BJ (cell line): Measurements from ENCODE around the gene ARL15. TPM values are rescaled to one million over a fixed set of nuclear protein-coding genes. Genes with fewer than 3 reads are reported as not detected.

ENCODE experiments used
- CTCF ChIA-PET: fragments of 350-600 bp; formaldehyde crosslinking; extraction: SDS; loops from one replicate; lab custom pipeline; 2021; ENCODE audit warnings: antibody characterized with exemption, inconsistent platforms; lab: Yijun Ruan, JAX
- POLR2A ChIA-PET: fragments of 300-600 bp; sonication (Branson Sonifier 250); formaldehyde crosslinking; extraction: SDS; loops from one replicate; lab custom pipeline; 2021; ENCODE audit warnings: antibody characterized with exemption; lab: Charles Lee
- DNase-seq: peaks from one replicate; pipeline ENCODE4 v3.0.0-alpha.2; 2011; ENCODE audit warnings: low read depth
- H3K27me3 ChIP-seq: 2 replicates; pipeline ENCODE4 v1.6.0; 2011; ENCODE audit warnings: low read length; ENCODE audit not compliant: control insufficient read depth, insufficient read depth
- H3K36me3 ChIP-seq: 2 replicates; pipeline ENCODE4 v1.5.1; 2011; ENCODE audit warnings: low read length; ENCODE audit not compliant: control insufficient read depth, insufficient read depth
- H3K4me3 ChIP-seq: 2 replicates; pipeline ENCODE4 v1.5.1; 2011; ENCODE audit warnings: low read depth, mild to moderate bottlenecking, control low read depth, low read length
- polyA plus RNA-seq: library from polyadenylated mRNA; depleted of rRNA; stranded (reverse); fragments of >200 nt; gene quantifications from 2 replicates; pipeline ENCODE4 v1.2.3, GENCODE V29; 2011
- TF ChIP-seq, protein P1 (sequence below): IDR thresholded peaks from 2 replicates; pipeline ENCODE4 v1.5.1; 2011; ENCODE audit warnings: low read depth, mild to moderate bottlenecking, control low read depth, inconsistent platforms, low read length, moderate library complexity; ENCODE audit not compliant: insufficient read depth

ARL15 gene
- polyA plus RNA-seq, 1 experiment: 11.9 TPM

DNA sequence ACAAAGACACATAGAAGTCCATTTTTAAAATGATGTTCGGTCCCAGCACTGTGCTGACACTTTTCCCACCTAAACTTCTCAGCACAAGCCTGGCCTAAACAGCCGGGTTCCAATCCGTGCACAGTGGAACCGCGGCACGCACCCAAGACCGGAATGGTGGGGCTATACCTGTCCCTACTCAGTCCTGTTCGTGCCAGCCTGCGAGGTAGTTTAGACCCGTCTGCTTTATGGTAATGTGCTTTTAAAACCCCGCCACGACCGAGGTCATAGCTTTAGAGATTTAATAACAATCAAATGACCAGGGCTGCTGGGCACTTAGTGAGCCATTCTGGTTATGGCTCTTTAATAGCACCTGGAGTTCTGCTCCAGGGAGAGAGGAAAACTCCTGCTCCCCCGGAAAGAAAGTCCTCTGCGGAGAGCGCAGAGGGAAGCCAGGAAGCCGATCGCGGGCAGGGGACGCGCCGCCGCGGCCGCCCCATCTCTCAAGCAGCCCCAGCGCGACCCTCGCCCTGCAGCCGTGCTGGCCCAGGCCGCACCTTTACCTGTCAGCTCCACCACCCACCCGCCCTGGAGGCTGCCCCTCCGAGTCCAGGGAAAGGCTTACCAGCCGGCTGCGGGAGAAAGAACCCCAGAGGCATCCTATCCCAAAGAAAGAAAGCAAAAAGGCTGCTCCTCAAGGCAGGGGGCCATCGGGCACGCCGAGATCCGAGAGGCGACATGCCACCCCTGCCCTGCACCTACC is 511 bp downstream of the ARL15 start:
- peak overlapping the region; percentile 91 for H3K4me3 ChIP-seq
- CTCF ChIA-PET: interaction anchor here (0.6 to 2.5 kb wide), 10 partner anchors 65 to 1066 kb away, joined by 3 to 12 read pairs (median 3); partner anchors contain the start of gene SNX18
- H3K27me3 ChIP-seq: no peaks in the 10 kb centered on the region
- POLR2A ChIA-PET: interaction anchor here (0.6 to 1.1 kb wide), 7 partner anchors 8 to 1050 kb away, joined by 3 to 8 read pairs (median 5); no protein-coding TSS in a partner anchor
- no peak for DNase-seq
- TF ChIP-seq, protein P1, sequence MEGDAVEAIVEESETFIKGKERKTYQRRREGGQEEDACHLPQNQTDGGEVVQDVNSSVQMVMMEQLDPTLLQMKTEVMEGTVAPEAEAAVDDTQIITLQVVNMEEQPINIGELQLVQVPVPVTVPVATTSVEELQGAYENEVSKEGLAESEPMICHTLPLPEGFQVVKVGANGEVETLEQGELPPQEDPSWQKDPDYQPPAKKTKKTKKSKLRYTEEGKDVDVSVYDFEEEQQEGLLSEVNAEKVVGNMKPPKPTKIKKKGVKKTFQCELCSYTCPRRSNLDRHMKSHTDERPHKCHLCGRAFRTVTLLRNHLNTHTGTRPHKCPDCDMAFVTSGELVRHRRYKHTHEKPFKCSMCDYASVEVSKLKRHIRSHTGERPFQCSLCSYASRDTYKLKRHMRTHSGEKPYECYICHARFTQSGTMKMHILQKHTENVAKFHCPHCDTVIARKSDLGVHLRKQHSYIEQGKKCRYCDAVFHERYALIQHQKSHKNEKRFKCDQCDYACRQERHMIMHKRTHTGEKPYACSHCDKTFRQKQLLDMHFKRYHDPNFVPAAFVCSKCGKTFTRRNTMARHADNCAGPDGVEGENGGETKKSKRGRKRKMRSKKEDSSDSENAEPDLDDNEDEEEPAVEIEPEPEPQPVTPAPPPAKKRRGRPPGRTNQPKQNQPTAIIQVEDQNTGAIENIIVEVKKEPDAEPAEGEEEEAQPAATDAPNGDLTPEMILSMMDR: no peak
- no peaks in the 10 kb centered on the region for H3K36me3 ChIP-seq

DNA sequence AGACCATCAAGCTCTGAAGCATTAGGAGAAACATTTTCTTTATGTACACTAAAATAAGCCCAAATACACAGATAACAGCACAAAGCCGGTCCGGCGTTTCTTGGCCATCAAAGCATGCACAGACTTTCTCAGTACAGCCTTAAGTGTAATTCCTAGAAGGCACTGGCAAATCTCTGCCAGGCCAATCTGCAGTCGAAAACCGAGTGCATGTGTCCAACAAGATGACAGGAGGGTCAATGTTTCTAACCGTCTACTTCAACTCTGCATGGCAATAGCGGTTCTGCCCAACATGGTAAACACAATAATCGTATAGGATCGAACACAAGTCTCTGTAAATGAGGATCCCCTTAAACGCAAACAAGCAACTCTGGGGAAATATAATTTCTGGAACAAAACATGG is 1.1 kb downstream of the ARL15 start:
- no peaks in the 10 kb centered on the region for H3K36me3 ChIP-seq
- CTCF ChIA-PET: interaction anchor here (0.5 to 1.2 kb wide), 5 partner anchors 8 to 120 kb away, joined by 3 to 9 read pairs (median 3); no protein-coding TSS in a partner anchor
- TF ChIP-seq, protein P1: no peak
- no peaks in the 10 kb centered on the region for H3K27me3 ChIP-seq
- H3K4me3 ChIP-seq: peak overlapping the region; percentile 91
- POLR2A ChIA-PET: no interaction called here
- no peak for DNase-seq

DNA sequence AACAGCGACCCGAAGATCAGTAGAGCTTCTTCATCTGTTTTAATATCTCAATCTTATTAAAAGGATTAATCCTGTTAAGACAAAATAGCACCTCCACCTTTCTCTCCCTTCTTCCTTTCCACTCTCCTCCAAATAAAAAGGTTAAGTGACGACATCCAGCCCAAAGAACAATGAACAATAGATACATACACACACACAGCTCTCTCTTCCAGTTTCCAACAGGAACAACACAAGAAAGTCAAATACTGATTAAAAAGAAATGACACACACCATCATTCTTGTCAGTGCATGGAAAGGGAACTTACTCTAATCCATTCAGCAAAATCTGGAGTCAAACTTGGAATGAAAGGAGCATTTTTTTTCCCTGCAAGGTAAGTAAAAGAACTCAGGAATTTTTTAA is 2.8 kb downstream of the ARL15 start:
- Histone ChIP-seq H3K27me3 (no peaks in the 10 kb centered on the region), H3K36me3 (no peaks in the 10 kb centered on the region), H3K4me3 (no peak overlapping the region)
- DNase-seq: no peak
- TF ChIP-seq, protein P1: no peak
- ChIA-PET CTCF (interaction anchor here (1.8 kb wide), 1 partner anchor 64 kb away, joined by 5 read pairs; no protein-coding TSS in a partner anchor), POLR2A (no interaction called here)

DNA sequence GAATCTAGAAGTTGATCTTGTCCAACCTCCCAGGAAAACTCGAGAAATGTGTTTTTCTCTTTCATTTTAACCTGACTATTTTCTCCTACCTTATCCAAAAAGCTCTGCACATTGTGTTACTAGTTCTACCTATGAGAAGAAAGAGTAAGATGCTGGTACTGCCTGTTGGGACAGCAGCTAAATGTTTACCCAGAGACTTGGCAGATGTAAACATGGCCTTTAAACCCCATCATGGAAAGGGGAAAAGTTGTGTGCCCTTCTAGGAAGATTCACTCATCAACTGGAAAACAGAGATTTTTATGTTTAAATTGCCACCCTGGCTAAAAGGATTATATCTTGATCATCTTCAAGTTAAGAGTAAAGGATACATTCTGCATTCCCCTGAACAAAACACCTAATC is 3.5 kb downstream of the ARL15 start:
- Histone ChIP-seq H3K4me3 (no peak overlapping the region), H3K27me3 (no peaks in the 10 kb centered on the region), H3K36me3 (no peaks in the 10 kb centered on the region)
- ChIA-PET CTCF (interaction anchor here (1.4 to 1.8 kb wide), 2 partner anchors 12 to 63 kb away, joined by 4 to 5 read pairs; no protein-coding TSS in a partner anchor), POLR2A (no interaction called here)
- TF ChIP-seq, protein P1: no peak
- no peak for DNase-seq

DNA sequence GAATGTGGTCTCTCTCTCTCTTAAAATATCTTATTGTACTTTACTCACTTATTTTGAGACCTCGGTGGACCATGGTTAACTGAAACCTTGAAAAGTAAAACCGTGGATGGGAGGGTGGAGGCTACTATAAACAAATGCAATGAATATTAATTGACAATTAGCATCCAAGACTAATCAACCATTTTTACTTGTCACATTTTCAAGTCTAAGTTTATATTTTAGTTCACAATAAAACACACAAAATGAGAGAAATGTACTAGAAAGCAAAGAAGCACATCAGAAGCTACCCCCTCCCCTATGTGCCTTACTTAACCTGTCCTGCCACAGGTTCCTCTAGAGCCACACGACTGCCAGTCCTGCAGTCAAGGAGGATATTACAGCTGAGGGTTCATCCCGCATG is 4.6 kb downstream of the ARL15 start:
- POLR2A ChIA-PET: no interaction called here
- Histone ChIP-seq H3K27me3 (no peaks in the 10 kb centered on the region), H3K36me3 (no peaks in the 10 kb centered on the region), H3K4me3 (no peak overlapping the region)
- TF ChIP-seq, protein P1: no peak
- CTCF ChIA-PET: interaction anchor here (1.4 kb wide), 1 partner anchor 11 kb away, joined by 4 read pairs; no protein-coding TSS in a partner anchor
- no peak for DNase-seq
